K562 (cell line): Measurements from ENCODE around the gene LMCD1. TPM values are rescaled to one million over a fixed set of nuclear protein-coding genes. Genes with fewer than 3 reads are reported as not detected.

Source experiments
- ATAC-seq: fragments of 200-7000 bp; cut with Tn5 transposase; 3 replicates; pipeline ENCODE4 v1.9.1; 2020; ENCODE audit warnings: moderate library complexity
- BruUV-seq: library from RNA; stranded (reverse); fragments of 400-500 nt; replicated peaks from 2 replicates; lab custom pipeline; 2021; lab: Mats Ljungman, UMichigan
- CTCF ChIA-PET: fragments of 300-600 bp; formaldehyde crosslinking; extraction: SDS; loops from one replicate; lab custom pipeline; 2021; ENCODE audit warnings: low intra/inter-chr PET ratio; lab: Yijun Ruan, JAX
- POLR2A ChIA-PET: fragments of 300-600, 350-650 bp; sonication (Branson Sonifier 250); formaldehyde crosslinking; extraction: SDS; loops from one replicate; lab custom pipeline; 2021; ENCODE audit warnings: antibody characterized with exemption, inconsistent platforms; lab: Yijun Ruan, JAX
- DNase-seq, 4 experiments: peaks; one replicate each; pipeline versions ENCODE4 v3.0.0 to v3.0.0-alpha.2; 2011 to 2018; ENCODE audit warnings: low spot score in 3 of 4, mixed read lengths in 3 of 4; ENCODE audit errors: extremely low read depth in 1 of 4
- FAIRE-seq: peaks from 2 replicates; lab custom pipeline; 2011; peaks lifted over from hg19 to GRCh38; lab: Jason Lieb, UNC
- H2AFZ ChIP-seq: 2 replicates; pipeline ENCODE4 v1.6.0; 2011; ENCODE audit warnings: low read depth, low read length, control low read depth, inconsistent platforms
- H3K27ac ChIP-seq: fragments of 200-600 bp; 3 replicates; pipeline ENCODE4 v1.8.0; 2011; ENCODE audit warnings: low read depth, mild to moderate bottlenecking, control low read depth, inconsistent platforms, low read length, moderate library complexity, mixed read lengths; ENCODE audit errors: extremely low read depth
- H3K27me3 ChIP-seq, 2 experiments: fragments of 300-600 bp in 1 of 2; 2 replicates in 1 of 2; 3 replicates in 1 of 2; pipeline versions ENCODE4 v1.6.0 to v1.8.0; 2011; ENCODE audit warnings: inconsistent platforms in 2 of 2, low read length in 2 of 2, mild to moderate bottlenecking in 1 of 2, mixed read lengths in 1 of 2, moderate library complexity in 1 of 2; ENCODE audit not compliant: control insufficient read depth in 2 of 2, insufficient read depth in 2 of 2
- H3K36me3 ChIP-seq: fragments of 300-600 bp; 3 replicates; pipeline ENCODE4 v1.8.0; 2011; ENCODE audit warnings: mild to moderate bottlenecking, low read length, inconsistent platforms; ENCODE audit not compliant: control insufficient read depth, insufficient read depth
- H3K4me1 ChIP-seq, 2 experiments: fragments of 200-600 bp in 1 of 2; replicated peaks in 1 of 2; 2 replicates in 1 of 2; 3 replicates in 1 of 2; pipeline versions ENCODE4 v1.5.1 to v1.8.0; 2011; ENCODE audit warnings: inconsistent platforms in 2 of 2, low read length in 2 of 2, mild to moderate bottlenecking in 1 of 2, mixed read lengths in 1 of 2, moderate library complexity in 1 of 2; ENCODE audit not compliant: control insufficient read depth in 2 of 2, insufficient read depth in 2 of 2
- H3K4me2 ChIP-seq: 2 replicates; pipeline ENCODE4 v1.6.1; 2011; ENCODE audit warnings: low read length, control low read depth, inconsistent platforms, mixed read lengths; ENCODE audit not compliant: insufficient read depth
- H3K4me3 ChIP-seq: fragments of 200-600 bp; sonication (generic), shearing (Covaris generic); 2 replicates; pipeline ENCODE4 v1.5.1; 2016; ENCODE audit warnings: control low read depth, inconsistent platforms
- H3K79me2 ChIP-seq: fragments of 200-600 bp; 3 replicates; pipeline ENCODE4 v1.8.0; 2011; ENCODE audit warnings: low read length, inconsistent platforms; ENCODE audit not compliant: control insufficient read depth, insufficient read depth
- H3K9ac ChIP-seq, 2 experiments: 2 replicates each; pipeline versions ENCODE4 v1.6.0 to v1.6.1; 2011; ENCODE audit warnings: low read depth in 2 of 2, low read length in 2 of 2, control low read depth in 1 of 2, inconsistent platforms in 1 of 2, mild to moderate bottlenecking in 1 of 2, mixed read lengths in 1 of 2; ENCODE audit not compliant: insufficient read depth in 1 of 2
- H3K9me1 ChIP-seq: one replicate; pipeline ENCODE4 v1.6.0; 2011; ENCODE audit warnings: inconsistent platforms, mild to moderate bottlenecking, low read length, moderate library complexity; ENCODE audit not compliant: control insufficient read depth, insufficient read depth
- H3K9me3 ChIP-seq: replicated peaks from 2 replicates; pipeline ENCODE4 v1.5.1; 2011; ENCODE audit warnings: low read depth, low read length, inconsistent platforms; ENCODE audit not compliant: control insufficient read depth, insufficient read depth
- H4K20me1 ChIP-seq: replicated peaks from 2 replicates; pipeline ENCODE4 v1.6.1; 2011; ENCODE audit warnings: low read length, inconsistent platforms, mixed read lengths; ENCODE audit not compliant: control insufficient read depth, insufficient read depth
- E4F1 ChIP-seq: fragments of 250-450 bp; sonication (Bioruptor Pico); IDR thresholded peaks from 2 replicates; pipeline ENCODE4 v1.5.0; 2021; ENCODE audit warnings: mild to moderate bottlenecking, borderline replicate concordance
- ETS1 ChIP-seq: conservative IDR thresholded peaks from 2 replicates; pipeline ENCODE4 v1.6.1; 2011; ENCODE audit warnings: low read depth, mild to moderate bottlenecking, low read length; ENCODE audit not compliant: control insufficient read depth
- ETV5 ChIP-seq: sonication (generic); formaldehyde crosslinking; IDR thresholded peaks from 2 replicates; pipeline ENCODE4 v1.4.0; 2020; ENCODE audit warnings: low read depth, mild to moderate bottlenecking, missing genetic modification reagents
- GATAD2B ChIP-seq: fragments of 450-650 bp; IDR thresholded peaks from 2 replicates; pipeline ENCODE4 v1.6.1; 2017; ENCODE audit warnings: mild to moderate bottlenecking, borderline replicate concordance
- MBD2 ChIP-seq: sonication (generic); IDR thresholded peaks from 2 replicates; pipeline ENCODE4 v1.6.1; 2016; ENCODE audit warnings: low read depth, borderline replicate concordance
- MCM3 ChIP-seq: fragments of 450-650 bp; IDR thresholded peaks from 2 replicates; pipeline ENCODE4 v1.6.1; 2016
- POU5F1 ChIP-seq: fragments of 150-350 bp; IDR thresholded peaks from 2 replicates; pipeline ENCODE4 v1.6.1; 2014; ENCODE audit warnings: borderline replicate concordance, low read length, low read depth, mild to moderate bottlenecking; ENCODE audit not compliant: partially characterized antibody
- TCF7 ChIP-seq: sonication (generic); IDR thresholded peaks from 2 replicates; pipeline ENCODE4 v1.6.1; 2016; ENCODE audit warnings: antibody characterized with exemption, borderline replicate concordance
- VEZF1 ChIP-seq: fragments of 200-800 bp; sonication (Bioruptor generic); IDR thresholded peaks from 2 replicates; pipeline ENCODE4 v1.6.1; 2017; ENCODE audit warnings: missing genetic modification characterization, missing compliant biosample characterization
- WGBS: fragments of 100-300 bp; shearing (Covaris generic); methylation state at CpG from one replicate; pipeline ENCODE4 v1.1.6; 2016; ENCODE audit warnings: low coverage, mixed read lengths; ENCODE audit not compliant: insufficient coverage; ENCODE audit errors: missing lambda C conversion rate; 5-methylcytosine and 5-hydroxymethylcytosine counted together
- in situ Hi-C: fragments of 300-500 bp; cut with MboI; formaldehyde crosslinking; loops from 4 replicates; pipeline ENCODE4 v1.15.0; 2018; ENCODE audit warnings: inconsistent platforms, mixed read lengths
- intact Hi-C: fragments of 100-400 bp; cut with micrococcal nuclease; formaldehyde crosslinking; loops from 2 replicates; pipeline ENCODE4 v1.14.2; 2022
- polyA plus RNA-seq, 8 experiments: library from polyadenylated mRNA; depleted of rRNA in 4 of 8; stranded (reverse) in 5 of 8; unstranded in 3 of 8; fragments of >200 nt; fragmentation: Nextera tagmentation in 2 of 8; fragmentation: Illumina TruSeq in 1 of 8; extraction: Ambion mirVana in 2 of 8; extraction: Trizol in 1 of 8; gene quantifications; 2 replicates each; pipeline versions ENCODE4 v1.2.1 to v1.2.3, GENCODE V29; 2011 to 2014; ENCODE audit warnings: inconsistent platforms in 1 of 8, missing spikeins in 1 of 8
- total RNA-seq, 7 experiments: library from RNA; depleted of rRNA in 6 of 7; stranded (reverse); fragments of >200 nt in 6 of 7; fragmentation: Illumina TruSeq in 2 of 7; extraction: Trizol in 2 of 7; gene quantifications; 2 replicates each; pipeline versions ENCODE4 v1.2.1 to v1.2.3, GENCODE V29; 2011 to 2021; ENCODE audit warnings: low replicate concordance in 1 of 7

LMCD1 gene
- total and polyA plus RNA-seq, 9 of the 15 experiments (the other 6 are each of a cell fraction or from before 2014, with no cell fraction given) = 0.60 TPM; not detected in 8

- TF ChIP-seq VEZF1 (CRISPR knock-in tag) = no peak; the same call in 1 of the 2 replicates
- no peak for TF ChIP-seq E4F1 (CRISPR knock-in tag)
Measured at GRCh38 chr3:8560366-8561007, 58.9 kb downstream of the LMCD1 start (continued).

GRCh38 chr3:8561370-8561769, 59.7 kb downstream of the LMCD1 start:
- Histone ChIP-seq H3K27me3 (peaks cover 0 to 16% of the 10 kb centered on the region in 2 experiments; a peak in 3 of 5 replicates), H2AFZ (no peak overlapping the region), H4K20me1 (peaks cover 5% of the 10 kb centered on the region; the same call in 1 of the 2 replicates), H3K4me1 (peaks cover 0 to 4% of the 10 kb centered on the region in 2 experiments; a peak in 2 of 5 replicates), H3K27ac (no peak overlapping the region), H3K36me3 (no peaks in the 10 kb centered on the region), H3K9me1 (no peaks in the 10 kb centered on the region), H3K9me3 (no peaks in the 10 kb centered on the region), H3K4me2 (no peak overlapping the region), H3K79me2 (no peaks in the 10 kb centered on the region), H3K4me3 (no peak overlapping the region), H3K9ac (no peak overlapping the region)
- POLR2A ChIA-PET = interaction anchor here (1.0 kb wide), 1 partner anchor 9 kb away, joined by 3 read pairs; no protein-coding TSS in a partner anchor
- no peak for FAIRE-seq
- TF ChIP-seq POU5F1 (no peak), MCM3 (no peak), GATAD2B (no peak), ETV5 (no peak), MBD2 (no peak), TCF7 (no peak), ETS1 (no peak)
- WGBS = 1% methylated on average over 4 of the region's 4 CpGs
- no peak for DNase-seq
- CTCF ChIA-PET = interaction anchor here (0.7 kb wide), 1 partner anchor 47 kb away, joined by 4 read pairs; no protein-coding TSS in a partner anchor
- intact Hi-C loops = no loop called here
- in situ Hi-C loops = no loop called here
- no TSS peak for BruUV-seq
- no peak for ATAC-seq
